GM18511 (cell line): ENCODE measurements around the gene GNGT1.

ENCODE experiments used
- ATAC-seq: cut with Tn5 transposase; IDR thresholded peaks from one replicate; pipeline ENCODE4 v1.9.1; 2021; ENCODE audit warnings: mild to moderate bottlenecking, moderate library complexity; ENCODE audit not compliant: unreplicated experiment

GNGT1 gene

DNA sequence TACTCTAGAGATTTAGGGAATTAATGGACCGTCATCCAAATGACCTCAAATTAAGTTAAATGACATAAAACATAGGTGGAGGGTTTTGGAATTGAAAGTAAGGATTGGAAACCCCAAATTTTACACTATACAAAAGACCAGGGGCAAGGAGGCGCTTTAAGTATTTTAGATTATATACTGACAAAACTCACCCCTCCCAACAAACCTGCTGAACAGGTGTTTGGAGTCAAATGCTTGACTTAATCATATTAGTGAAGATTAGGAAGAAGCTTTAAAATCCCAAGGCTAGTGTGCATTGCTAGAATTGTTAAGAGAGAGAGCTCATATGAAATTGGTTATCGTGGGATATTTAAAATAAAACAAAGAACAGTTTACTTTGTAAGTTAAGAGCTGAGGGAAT lies at the start of gene GNGT1:
GNGT1 (plus strand) TSS at position 301 of the 400 bp plus-strand sequence. CDS start 180 bp downstream, outside the sequence.
- ATAC-seq = no peak

DNA sequence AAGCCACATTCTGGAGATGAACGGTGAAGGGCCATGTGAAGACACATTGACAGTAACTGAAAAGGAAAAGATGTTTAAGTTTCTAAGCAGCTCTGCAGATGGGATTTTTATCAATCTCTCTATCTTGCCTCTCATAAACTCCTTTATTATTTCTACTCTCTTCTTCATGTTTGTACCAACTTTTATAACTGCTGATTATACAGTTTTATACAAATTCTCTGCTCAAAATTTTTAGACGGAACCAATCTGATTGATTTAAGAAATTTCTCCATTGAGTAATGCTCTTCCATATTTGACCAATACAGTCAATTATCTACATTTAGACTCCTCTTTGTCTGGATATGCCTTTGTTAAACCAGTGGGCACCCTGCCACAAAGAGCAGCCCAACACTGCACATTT lies 47.5 kb upstream of the GNGT1 start:
- ATAC-seq = no peak

DNA sequence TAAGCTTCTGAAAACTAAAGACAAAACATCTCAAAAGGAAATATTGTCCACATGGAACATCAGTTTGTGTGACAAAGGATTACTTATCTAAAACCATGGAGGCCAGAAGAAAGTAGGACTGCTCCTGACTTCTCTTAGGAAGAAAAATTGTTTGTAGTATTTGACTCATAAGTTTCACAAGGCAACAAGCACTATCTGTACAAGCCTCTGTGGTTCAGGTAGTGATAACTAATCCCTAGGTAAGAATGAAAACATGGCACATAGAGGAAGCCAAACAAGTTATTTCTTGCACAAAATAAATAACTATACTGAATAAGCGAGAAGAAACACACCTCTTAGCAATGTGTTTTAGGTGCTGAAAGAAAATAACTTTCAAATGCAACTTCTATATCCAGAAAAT lies 46.1 kb upstream of the GNGT1 start:
- ATAC-seq = no peak

DNA sequence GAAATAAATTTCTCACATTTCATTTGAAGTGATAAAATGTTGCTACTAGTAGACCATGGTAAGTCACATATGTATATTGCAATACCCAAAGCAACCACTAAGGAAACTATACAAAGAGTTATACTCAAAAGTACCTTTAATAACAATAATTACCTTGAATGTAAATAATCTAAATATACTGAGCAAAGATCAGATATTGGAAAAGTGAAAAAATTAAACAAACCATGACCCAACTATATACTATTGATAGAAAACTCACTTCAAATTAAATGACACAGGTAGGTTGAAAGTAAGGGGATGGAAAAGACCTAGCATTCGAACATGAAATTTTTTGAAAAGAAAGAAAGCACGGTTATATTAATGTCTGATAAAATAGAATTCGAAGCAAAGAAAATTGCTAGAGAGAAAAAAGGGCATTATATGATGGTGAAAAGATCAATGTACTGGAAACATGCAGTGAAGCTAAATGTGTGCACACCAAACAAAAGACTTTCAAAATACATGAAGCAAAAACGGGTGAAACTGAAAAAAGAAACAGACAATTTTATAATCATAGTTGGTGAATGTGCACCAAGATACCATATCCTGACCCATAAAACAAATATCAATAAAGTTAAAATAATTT lies 44.9 kb upstream of the GNGT1 start:
- ATAC-seq = no peak

DNA sequence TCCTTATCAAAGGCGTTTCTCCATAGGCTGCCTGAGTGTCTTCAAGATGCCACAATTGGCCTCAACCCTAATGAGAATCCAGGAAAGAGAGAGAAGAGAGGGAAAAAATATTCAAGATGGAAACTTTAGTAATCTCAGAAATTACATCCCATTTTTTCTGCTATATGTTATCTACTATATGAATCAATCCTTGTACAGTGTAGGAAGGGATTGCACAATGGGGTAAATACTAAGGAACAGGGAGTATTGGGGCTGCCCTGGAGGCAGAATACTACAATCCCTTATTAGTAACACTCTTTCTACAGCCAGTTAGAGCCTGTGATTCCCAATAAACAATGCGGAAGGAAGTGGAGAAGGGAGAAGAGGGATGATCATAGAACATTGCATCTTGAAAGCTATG lies 43.7 kb upstream of the GNGT1 start:
- ATAC-seq = no peak

DNA sequence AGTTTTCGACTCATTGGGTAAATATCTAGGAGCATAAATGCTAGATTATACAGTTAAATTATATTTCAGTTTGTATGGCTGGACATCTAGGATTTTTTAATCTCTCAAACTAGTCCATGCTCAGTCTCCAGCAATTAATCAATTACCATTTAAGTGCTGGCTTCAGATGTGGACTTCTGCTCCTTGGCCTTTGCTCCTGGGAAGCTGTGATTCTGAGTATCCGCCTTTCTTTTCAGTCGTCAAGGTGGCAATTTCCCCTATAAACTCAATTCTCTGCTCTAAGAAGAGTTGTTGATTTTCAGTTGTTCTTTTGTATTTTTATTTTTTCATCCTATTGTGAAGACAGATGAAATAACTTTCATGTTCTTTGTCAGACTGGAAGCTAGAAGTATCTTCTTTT lies 39.5 kb upstream of the GNGT1 start:
- no peak for ATAC-seq

DNA sequence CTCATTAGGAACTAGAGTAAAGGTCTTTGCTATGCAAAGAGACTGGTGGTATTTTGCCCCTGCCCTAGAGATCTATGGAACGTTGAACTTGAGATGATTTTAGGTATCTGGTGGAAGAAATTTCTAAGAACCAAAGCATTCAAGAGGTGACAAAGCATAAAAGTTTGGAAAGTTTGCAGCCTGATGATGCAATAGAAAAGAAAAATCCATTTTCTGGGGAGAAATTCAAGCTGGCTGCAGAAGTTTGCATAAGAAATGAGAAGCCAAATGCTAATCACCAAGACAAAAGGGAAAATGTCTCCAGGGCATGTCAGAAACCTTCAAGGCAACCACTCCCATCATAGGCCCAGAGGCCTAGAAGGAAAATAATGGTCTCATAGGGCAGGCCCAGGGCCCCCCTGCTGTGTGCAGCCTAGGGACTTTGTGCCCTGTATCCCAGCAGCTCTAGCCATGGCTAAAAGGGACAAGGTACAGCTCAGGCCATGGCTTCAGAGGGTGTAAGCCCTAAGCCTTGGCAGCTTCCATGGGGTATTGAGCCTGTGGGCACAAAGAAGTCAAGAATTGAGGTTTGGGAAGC lies 32.3 kb upstream of the GNGT1 start:
- ATAC-seq = no peak

DNA sequence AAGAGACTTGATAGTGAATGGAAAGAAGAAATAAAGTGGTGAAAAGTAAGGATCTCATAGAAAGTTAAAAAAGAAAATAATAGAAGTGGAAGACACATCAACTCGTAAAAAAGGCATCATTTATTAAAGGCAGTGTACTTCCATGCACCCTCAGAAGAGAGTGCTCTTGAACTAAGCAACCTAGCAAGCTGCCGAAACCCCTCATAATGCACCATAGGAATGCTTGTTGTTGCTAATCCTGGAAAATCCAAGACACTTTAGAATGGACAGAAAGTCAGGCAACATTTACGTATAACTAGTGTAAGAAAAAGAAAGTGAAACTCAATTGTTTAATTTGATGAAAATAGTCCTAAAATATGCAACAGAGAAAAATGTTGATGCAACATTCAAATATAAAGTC lies 28.6 kb upstream of the GNGT1 start:
- ATAC-seq = no peak

DNA sequence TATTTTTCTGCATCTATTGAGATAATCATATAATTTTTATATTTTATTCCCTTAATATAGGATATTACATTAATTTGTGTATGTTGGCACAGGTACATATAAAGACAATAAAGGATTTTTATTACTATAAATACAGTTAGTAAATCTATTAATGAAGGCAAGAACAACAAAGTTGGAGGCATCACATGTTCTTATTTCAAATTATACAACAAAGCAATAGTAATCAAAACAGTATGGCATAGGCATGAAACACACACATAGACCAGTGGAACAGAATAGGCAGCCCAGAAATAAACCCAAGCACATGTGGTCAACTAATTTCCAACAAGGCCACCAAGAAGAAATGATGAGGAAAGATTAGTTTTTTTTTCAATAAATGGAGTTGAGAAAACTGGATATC lies 27.0 kb upstream of the GNGT1 start:
- ATAC-seq = no peak

DNA sequence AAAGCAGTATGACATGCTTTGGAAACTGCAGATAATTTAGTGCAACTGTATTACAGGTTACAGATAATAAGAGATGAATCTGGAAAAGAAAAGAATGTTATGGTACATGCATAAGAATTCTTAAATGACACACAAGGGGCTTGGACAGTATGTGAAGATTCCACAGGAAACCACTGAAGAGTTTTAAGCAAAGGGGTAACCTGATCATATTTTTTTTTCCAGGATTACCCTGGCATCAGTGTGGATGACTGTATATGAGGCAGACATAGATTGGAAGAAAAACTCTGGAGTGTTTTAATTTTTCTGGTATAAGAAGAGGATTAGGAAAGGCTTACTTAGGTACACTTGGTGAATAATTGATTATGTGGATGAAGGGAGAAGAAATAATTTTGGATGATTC lies 23.9 kb upstream of the GNGT1 start:
- no peak for ATAC-seq

DNA sequence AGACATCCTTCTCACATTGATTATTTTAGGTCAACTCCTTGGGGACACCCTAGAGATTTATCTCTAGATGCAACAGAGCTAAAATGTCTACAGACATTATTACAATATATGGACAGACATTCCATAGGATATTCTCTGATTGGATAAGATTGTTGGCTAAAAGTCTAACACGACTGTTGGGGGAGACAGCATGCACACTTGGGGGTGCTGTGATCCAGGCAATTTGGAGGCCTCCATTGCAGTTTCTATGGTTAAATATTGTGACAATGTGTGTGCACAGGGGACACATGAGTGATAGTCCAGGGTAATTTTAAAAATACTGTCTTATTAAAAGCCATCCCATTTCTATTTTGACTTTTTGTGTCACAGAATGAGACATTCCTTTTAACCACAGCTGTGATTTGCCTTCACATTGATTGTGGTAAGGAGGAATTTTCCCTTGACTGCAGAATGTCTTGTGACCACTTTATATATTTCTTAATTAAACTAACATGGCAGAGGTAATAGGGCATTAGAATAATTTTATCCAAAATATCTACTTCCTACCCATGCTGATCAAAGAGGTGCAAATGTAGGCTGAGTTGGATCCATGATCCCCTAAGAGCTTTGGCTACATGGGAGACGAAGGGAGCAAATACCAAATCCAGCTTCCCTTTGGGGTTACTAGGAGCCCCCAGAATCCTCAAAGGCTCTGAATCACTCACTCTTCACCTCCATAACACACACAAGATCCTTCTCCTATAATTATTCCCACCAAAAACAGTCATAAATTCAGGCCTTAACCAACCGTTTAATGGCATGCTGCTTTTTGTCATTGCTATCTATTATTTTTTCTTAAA lies 23.1 kb upstream of the GNGT1 start:
- no peak for ATAC-seq

DNA sequence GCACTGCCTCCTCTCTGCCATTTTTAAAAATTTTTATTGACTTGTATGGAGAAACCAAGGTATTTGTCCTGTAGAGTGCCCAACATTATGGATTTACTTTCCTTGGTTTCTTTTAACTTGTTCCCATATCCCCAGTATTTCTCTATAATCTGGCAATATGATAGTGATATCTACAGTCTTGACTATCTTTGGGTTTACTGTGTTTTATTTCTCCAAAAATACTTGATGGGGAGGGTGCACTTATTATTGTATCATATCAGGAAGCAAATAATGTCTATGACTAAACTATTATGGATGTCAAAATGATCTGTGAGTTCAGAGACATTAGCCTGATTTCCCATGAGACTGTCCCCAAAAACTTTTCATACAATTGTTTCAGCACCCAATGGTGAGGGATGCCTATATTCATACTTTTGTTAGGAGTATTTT lies 22.4 kb upstream of the GNGT1 start:
- ATAC-seq = no peak

DNA sequence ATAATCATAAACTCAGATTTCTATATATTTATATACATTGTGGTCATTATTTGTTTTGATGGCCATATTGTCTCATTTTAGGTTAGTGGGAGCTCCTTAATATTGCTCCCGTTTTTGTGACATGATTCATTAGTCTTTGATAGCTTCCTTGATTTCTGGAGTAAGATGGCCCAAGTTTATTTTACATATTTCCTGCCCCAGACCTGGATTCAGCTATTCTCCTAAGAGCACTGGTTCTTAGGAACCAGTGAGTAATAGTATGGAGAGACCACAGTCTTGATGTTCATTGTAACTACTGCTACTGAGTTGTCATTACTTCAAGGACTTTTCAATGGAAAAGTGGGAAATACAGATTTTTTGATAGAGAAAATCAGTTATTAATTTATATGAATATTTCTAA lies 21.8 kb upstream of the GNGT1 start:
- ATAC-seq = no peak

DNA sequence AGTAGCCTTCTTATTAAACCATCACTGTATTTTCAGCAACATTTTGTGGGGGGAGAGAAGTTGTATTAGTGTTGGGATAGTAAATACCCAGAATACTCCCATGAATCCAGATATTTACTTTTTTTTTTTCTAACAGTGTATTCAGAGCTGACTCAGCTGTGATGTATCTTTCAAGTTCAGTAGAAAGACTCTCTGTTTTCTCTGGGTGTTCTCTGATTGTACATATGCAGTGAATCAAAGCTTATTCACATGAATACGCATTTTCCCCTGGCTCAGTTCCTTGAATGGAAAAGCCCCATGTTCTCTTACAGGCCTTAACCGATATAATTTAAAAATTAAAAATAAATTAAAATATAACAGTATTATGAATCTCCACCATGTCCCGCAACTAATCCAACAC lies 17.1 kb upstream of the GNGT1 start:
- no peak for ATAC-seq

DNA sequence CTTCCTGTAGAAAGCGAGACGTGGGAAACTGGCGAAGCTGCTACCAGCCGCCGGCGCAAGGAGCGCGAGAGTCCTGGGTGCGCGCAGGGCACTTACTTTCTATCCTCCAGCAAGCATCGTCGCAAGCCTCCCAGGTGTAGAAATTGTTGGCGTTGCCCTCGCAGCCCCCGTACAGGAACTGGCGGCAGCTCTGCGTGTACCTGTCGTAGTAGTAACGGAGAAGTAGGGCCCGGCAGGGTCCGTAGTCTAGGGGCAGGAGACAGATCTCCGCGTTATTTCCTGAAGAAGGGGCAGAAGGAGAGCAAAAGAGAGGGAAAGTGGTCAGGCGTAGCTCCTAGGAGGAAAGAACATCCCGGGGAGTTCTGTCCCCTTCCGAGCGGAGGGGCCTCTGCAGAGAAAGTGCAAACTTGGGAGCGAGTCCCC lies 16.3 kb upstream of the GNGT1 start:
- peak; percentile 64 for ATAC-seq

DNA sequence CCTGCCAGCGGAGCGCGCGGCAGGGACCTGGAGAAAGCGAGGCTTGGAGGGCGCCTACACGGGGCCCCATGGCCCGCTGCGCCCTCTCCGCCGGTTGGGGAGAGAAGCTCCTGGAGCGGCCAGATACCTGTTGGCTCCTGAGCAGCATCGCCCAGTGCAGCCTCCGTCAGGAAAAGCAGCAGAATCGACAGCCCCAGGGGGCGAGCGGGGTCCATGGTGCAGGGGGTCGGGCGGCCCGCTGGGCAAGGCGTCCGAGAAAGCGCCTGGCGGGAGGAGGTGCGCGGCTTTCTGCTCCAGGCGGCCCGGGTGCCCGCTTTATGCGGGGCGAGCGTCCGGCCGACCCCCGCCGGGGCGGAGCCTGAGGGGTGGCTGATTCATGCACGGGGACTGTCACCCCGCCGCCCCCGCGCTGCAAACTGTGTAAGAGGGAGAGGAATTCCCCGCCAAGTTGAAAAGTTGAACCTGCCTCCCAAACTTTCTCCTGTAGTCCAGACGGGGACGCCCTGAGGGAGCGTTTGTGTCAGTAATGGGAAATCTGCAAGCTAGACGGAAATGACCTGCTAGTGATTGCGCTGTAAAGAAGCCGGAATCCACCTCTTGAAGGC lies 15.8 kb upstream of the GNGT1 start, which contains the start of gene TFPI2:
TFPI2 (minus strand) TSS at position 290 of the 605 bp plus-strand sequence; CDS start at position 215, 75 bp downstream.
- ATAC-seq = peak; percentile 64

DNA sequence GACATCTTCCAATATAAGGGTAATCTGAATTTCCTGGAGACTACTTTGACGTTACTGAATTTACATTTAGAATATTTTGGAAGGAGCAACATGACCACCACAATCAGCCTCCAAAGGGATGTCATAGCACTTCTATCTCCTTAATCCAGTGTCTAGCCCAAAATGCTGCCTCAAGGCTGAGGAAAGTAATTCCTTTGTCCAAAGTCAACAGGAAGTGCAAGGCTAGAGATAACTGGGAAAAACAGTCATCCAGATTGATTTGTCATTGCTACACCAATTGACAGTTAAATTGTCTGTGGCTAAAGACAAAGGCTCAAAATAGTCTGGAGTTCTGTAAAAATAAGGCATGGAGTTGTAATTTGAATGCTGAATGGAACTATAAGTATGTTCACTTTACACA lies 11.9 kb upstream of the GNGT1 start:
- no peak for ATAC-seq

DNA sequence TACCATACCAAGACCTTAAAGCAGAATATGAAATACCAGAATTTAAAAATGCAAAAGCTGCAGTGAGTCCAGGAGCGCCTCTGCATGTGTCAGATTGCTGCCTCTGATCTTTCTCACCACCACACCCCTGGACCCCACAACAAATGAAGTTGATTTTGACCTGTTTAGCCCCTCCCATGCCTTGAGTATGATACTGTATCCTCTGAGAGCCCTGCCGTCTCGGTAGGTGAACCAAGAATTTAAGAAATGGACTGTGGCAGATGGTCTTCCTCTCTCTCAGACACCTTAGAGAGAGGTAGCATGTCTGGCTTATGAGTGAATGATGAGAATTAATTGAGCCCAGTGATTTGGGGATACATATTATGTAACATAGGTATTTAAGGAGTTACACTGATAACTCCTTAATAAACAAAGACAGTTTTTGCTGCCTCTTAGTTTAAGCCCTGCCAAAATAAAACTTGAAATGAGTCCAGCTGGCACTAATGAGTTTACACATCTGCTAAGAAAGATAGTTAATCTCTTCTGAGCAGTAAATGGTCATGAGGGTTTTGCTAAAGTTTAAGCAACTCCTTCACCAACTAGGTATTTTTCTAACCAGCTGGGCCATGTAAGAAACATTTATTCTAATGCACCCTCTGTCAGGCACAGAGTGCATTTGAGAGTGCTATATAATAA lies 11.3 kb upstream of the GNGT1 start:
- no peak for ATAC-seq

DNA sequence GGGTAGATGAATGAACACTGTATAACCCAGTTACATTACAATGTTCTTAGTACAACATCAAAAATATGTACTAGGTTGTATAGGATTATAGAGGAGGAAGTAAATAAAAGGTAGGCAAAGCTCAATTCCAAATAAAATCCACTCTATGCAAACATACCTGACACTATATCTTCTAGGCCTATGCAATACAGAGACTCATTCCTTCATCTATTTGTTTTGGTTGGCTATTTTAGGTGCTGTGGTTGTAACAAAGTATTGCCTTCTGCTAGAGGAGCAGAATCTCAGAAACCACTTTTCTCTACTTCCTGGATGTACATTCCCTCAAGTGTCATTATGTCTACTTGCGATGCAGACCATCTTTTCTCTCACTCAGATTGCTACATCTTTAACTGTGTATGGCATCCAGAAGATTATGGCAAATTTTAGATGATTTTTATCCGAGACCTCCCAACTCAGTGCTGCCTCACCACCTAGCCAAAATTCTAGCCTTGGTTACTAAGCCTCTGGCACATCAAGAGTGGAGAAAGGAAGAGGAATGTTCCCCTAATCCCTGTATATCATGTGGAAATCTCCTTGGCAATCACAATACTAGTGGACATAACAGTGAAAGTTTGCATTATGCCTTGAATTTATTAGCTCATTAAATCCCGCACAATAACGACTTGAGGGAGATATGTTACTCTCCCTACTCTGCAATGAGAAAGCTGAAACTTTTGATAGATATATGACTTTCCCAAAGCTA lies 10.3 kb upstream of the GNGT1 start:
- no peak for ATAC-seq

DNA sequence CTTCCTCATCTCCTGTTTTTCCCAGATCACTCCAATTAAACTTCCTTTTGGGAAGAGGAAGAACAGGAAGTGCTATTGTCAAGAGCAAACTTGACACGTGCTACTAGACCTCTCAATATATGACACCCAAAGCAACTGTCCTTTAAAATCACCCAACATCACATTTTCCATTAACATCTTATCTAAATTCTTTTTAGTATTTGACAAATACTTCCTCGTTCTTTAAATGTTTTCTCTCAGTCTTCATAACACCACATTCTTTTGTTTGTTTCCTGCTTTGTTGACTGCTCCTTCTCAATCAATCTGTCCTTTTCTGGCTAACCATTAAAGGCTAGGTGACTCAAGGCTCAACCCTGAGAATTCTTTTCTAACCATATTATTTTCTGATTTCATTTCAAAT lies 8.7 kb upstream of the GNGT1 start:
- no peak for ATAC-seq
